ENCODE results near the gene CNTROB.

CNTROB gene

DNA sequence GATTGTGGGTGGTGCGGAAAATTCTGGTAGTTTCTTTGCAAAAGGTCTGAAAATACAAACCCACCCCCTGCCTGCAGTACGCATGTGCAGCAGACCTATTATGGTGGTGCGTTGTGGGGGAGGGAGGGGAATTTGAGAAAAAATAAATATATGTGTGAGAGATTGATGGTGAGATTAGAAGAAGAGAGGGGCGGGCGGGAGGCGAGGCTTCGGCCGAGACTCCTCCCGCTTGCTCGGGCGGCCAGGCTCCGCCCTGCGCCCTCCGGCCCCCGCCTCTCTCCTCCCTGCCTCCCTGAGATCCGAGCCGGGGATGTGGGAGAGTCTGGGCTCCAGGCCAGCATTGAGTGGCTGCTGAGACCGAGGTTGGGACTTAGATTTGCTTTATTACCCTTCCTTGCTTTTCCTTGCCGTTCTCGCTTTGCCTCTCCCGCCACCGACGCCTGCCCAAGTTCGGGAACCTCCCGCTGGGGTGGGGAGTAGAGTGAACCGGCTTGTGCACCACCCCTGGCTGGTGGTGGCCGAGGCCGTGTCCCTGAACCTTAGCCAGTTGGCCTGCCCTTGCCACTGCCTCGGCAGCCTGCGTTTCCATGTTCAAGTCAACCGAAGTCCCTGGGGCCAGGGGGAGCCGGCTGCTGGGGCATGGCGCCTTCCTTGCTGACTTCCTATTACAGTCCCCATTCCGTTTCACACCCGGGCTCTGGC, 44.4 kb upstream of the CNTROB start:
- Histone ChIP-seq H3K27ac (no peak overlapping the region), H3K79me2 (ENCODE audit: insufficient read depth, low read depth) (no peaks in the 10 kb centered on the region)
- TF ChIP-seq, protein P1, sequence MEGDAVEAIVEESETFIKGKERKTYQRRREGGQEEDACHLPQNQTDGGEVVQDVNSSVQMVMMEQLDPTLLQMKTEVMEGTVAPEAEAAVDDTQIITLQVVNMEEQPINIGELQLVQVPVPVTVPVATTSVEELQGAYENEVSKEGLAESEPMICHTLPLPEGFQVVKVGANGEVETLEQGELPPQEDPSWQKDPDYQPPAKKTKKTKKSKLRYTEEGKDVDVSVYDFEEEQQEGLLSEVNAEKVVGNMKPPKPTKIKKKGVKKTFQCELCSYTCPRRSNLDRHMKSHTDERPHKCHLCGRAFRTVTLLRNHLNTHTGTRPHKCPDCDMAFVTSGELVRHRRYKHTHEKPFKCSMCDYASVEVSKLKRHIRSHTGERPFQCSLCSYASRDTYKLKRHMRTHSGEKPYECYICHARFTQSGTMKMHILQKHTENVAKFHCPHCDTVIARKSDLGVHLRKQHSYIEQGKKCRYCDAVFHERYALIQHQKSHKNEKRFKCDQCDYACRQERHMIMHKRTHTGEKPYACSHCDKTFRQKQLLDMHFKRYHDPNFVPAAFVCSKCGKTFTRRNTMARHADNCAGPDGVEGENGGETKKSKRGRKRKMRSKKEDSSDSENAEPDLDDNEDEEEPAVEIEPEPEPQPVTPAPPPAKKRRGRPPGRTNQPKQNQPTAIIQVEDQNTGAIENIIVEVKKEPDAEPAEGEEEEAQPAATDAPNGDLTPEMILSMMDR (conservative IDR thresholded peaks at IDR 0.05; ENCODE audit: low read depth, low read length) = no peak

DNA sequence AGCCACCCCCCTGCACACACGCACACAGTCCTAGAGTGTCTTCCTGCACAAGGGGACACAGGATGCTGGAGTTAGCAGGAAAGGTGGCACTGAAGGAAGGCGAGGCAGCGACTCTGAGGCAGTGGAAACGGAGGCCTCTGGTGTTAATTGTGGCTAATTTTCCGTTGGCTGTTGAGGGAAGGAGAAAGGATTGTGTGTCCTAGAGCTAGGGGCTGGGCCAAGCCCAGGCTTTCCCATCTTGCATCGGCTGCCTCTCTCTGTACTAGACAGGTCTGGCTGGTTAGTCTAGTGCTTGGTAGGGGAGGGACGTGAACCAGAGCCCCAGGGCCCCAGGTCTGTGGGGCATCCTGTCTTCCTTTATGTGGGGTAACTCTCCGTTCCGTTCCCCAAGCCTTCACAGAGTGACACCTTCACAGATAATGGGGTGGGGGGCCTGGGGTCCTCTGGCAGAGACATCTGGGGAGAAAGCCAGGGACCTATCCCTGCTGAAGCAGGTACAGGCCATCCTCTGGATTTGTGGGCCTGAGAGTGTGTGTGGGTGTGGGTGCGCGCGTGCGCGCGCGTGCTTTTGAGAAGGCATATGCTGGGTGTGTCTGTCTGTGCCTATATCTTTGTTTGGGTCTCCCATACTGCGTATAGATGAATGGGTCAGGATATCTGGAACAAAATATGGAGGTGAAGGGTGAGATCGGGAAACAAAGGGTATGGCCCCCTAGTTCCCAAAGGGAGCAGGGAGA, 43.7 kb upstream of the CNTROB start, which contains the start of gene CHD3:
TSS of gene CHD3 (plus strand) at position 606 of the 737 bp plus-strand sequence. CDS start 212 bp downstream, outside the sequence.
- H3K79me2 ChIP-seq (ENCODE audit: insufficient read depth, low read depth) = no peaks in the 10 kb centered on the region
- TF ChIP-seq, protein P1 (conservative IDR thresholded peaks at IDR 0.05; ENCODE audit: low read depth, low read length) = no peak
- H3K4me1 ChIP-seq (ENCODE audit: low read depth, poor library complexity, severe bottlenecking) = peaks cover 3% of the 10 kb centered on the region
- no peak within 1 kb of the TSS for H3K27ac ChIP-seq
- no peak within 1 kb of the TSS for H2AFZ ChIP-seq (ENCODE audit: low read depth)
- H3K4me2 ChIP-seq = no peak within 1 kb of the TSS
- no peaks in the 10 kb centered on the region for H3K36me3 ChIP-seq (ENCODE audit: insufficient read depth)
- no peak within 1 kb of the TSS for H3K9ac ChIP-seq
- no peaks in the 10 kb centered on the region for H3K27me3 ChIP-seq (ENCODE audit: insufficient read depth, low read depth)
- H4K20me1 ChIP-seq (ENCODE audit: insufficient read depth) = no peaks in the 10 kb centered on the region
- no peak within 1 kb of the TSS for H3K4me3 ChIP-seq (IDR thresholded peaks at IDR 0.05; ENCODE audit: insufficient read depth, low read depth, low read length)

More for the DNA sequence above, 44.4 kb upstream of the CNTROB start:
- H4K20me1 ChIP-seq (ENCODE audit: insufficient read depth) = no peaks in the 10 kb centered on the region
- no peak overlapping the region for H3K4me3 ChIP-seq (IDR thresholded peaks at IDR 0.05; ENCODE audit: insufficient read depth, low read depth, low read length)
- H2AFZ ChIP-seq (ENCODE audit: low read depth) = no peak overlapping the region
- peak overlapping the region; percentile 39; the same call in 1 of the 2 replicates for H3K4me2 ChIP-seq
- H3K9ac ChIP-seq = no peak overlapping the region
- no peaks in the 10 kb centered on the region for H3K36me3 ChIP-seq (ENCODE audit: insufficient read depth)
- H3K27me3 ChIP-seq (ENCODE audit: insufficient read depth, low read depth) = no peaks in the 10 kb centered on the region
- peaks cover 3% of the 10 kb centered on the region for H3K4me1 ChIP-seq (ENCODE audit: low read depth, poor library complexity, severe bottlenecking)

DNA sequence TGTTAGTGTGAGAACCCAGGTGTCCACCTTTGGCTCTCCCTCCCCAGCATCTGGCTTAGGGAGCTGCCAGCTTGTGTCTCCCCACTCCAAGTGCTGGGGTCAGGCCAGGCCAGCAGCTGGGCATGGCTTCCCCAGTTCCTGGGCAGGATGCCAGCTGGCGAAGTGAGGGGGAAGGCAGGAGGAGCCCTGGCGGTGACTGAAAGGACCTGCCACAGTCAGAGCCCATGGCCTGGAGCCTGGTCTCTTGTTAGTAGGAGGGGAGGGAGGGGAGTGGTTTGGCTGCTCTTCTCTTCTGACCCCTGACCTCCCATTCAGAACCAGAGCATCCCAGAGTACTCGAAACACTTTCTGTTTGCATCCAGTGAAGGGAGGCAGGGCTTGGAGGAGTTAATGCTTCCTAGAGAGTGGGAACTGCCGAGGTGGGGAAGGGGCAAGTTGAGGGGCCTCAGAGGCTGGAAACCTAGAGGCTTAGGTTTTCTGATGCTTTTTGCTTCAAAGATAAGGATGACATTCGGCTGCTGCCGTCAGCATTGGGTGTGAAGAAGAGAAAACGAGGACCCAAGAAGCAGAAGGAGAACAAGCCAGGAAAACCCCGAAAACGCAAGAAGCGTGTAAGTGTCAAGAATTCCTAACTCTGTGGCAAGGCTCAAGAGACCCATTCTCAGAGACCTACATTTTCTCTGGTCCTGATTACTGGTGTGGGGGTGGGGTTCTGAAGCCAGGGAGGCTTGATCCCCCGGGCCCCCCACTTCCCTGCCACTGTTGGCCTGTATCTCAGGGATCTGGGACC, 42.6 kb upstream of the CNTROB start:
- Histone ChIP-seq H2AFZ (ENCODE audit: low read depth) (no peak overlapping the region), H3K36me3 (ENCODE audit: insufficient read depth) (no peaks in the 10 kb centered on the region), H3K9ac (no peak overlapping the region), H3K27me3 (ENCODE audit: insufficient read depth, low read depth) (no peaks in the 10 kb centered on the region), H4K20me1 (ENCODE audit: insufficient read depth) (no peaks in the 10 kb centered on the region), H3K27ac (no peak overlapping the region), H3K4me3 (IDR thresholded peaks at IDR 0.05; ENCODE audit: insufficient read depth, low read depth, low read length) (no peak overlapping the region), H3K79me2 (ENCODE audit: insufficient read depth, low read depth) (no peaks in the 10 kb centered on the region), H3K4me1 (ENCODE audit: low read depth, poor library complexity, severe bottlenecking) (peaks cover 3% of the 10 kb centered on the region), H3K4me2 (no peak overlapping the region)
- TF ChIP-seq, protein P1 (conservative IDR thresholded peaks at IDR 0.05; ENCODE audit: low read depth, low read length) = no peak

DNA sequence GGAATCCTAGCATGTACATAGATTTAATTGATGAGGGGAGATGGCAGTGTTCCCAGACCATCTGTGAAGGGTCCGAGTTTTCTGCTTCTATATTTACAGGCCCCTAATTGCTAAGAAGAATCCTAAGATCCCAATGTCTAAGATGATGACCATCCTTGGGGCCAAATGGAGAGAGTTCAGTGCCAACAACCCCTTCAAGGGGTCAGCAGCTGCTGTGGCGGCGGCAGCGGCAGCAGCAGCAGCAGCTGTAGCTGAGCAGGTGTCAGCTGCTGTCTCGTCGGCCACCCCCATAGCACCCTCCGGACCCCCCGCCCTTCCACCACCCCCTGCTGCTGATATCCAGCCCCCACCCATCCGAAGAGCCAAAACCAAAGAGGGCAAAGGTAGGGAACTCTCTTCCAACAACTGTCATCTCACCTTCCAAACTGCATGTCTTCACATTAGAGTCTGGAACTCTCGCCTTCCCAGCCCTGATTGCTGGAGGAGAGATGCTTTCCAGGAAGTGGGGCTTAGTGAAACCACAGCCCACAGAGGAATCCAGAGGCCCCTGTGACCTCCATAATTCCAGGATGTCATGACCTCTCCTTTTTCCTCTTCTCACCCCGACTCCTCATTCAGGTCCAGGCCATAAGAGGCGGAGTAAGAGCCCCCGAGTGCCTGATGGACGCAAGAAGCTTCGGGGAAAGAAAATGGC, 38.7 kb upstream of the CNTROB start:
- no peak overlapping the region for H3K27ac ChIP-seq
- H2AFZ ChIP-seq (ENCODE audit: low read depth) = no peak overlapping the region
- H3K27me3 ChIP-seq (ENCODE audit: insufficient read depth, low read depth) = no peaks in the 10 kb centered on the region
- H3K79me2 ChIP-seq (ENCODE audit: insufficient read depth, low read depth) = no peaks in the 10 kb centered on the region
- no peak overlapping the region for H3K4me2 ChIP-seq
- TF ChIP-seq, protein P1 (conservative IDR thresholded peaks at IDR 0.05; ENCODE audit: low read depth, low read length) = no peak
- H4K20me1 ChIP-seq (ENCODE audit: insufficient read depth) = no peaks in the 10 kb centered on the region
- H3K4me3 ChIP-seq (IDR thresholded peaks at IDR 0.05; ENCODE audit: insufficient read depth, low read depth, low read length) = no peak overlapping the region
- no peaks in the 10 kb centered on the region for H3K36me3 ChIP-seq (ENCODE audit: insufficient read depth)
- no peaks in the 10 kb centered on the region for H3K4me1 ChIP-seq (ENCODE audit: low read depth, poor library complexity, severe bottlenecking)
- H3K9ac ChIP-seq = no peak overlapping the region

Data from KMS-11 (cell line).